ENCODE measurements around the gene ZNF283. TPM values are rescaled to one million over a fixed set of nuclear protein-coding genes. Genes with fewer than 3 reads are reported as not detected.

The ZNF283 gene
- total and polyA plus RNA-seq, 2 donors from 2014 or later, result 3.3 to 12.7 TPM

DNA sequence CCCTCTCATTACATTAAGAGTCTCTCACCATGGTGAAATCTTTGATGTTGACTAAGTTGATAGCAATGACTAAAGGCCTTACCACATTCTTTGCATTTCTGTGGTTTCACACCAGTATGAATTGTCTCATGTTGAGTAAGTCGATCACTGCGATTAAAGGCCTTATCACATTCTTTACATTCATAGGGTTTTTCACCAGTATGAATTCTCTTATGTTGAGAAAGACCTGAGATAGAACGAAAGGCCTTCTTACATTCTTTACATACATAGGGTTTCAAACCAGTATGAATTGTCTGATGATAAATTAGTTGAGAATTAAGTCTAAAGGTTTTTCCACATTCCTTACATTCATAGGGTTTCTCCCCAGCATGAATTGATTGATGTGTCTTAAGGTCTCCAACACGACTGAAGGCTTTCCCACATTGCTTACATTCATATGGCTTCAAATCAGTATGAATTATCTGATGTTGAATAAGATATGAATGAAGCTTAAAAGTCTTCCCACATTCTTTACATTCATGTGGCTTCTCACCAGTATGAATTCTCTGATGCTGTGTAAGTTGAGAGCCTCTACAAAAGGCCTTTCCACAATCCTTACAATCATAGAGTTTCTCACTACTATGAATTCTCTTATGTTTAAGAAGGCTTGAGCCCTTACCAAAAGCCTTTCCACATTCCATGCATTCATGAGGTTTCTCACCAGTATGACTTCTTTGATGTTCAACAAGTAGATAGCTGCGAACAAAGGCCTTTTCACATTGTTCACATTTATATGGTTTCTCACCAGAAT is 45.6 kb downstream of the ZNF283 start:
- Histone ChIP-seq H3K27ac (ENCODE audit: low read depth in 2 of 2, low read length in 2 of 2) (no peak overlapping the region), H3K36me3 (ENCODE audit: control insufficient read depth in 2 of 3, insufficient read depth in 3 of 3, low read length in 3 of 3) (peaks cover 0 to 2% (median 0%) of the 10 kb centered on the region in 3 donors), H3K4me3 (ENCODE audit: low read length in 3 of 3) (peak overlapping the region in 1 of 3 donors; percentile 15), H3K4me1 (ENCODE audit: control insufficient read depth in 2 of 3, insufficient read depth in 2 of 3, low read depth in 1 of 3, low read length in 3 of 3) (no peaks in the 10 kb centered on the region), H3K9ac (ENCODE audit: low read length in 3 of 3) (no peak overlapping the region), H3K9me3 (ENCODE audit: control insufficient read depth in 2 of 3, insufficient read depth in 1 of 3, low read length in 3 of 3) (peaks cover 0 to 72% (median 46%) of the 10 kb centered on the region in 3 donors), H3K27me3 (ENCODE audit: control insufficient read depth, insufficient read depth, low read length) (no peaks in the 10 kb centered on the region)
- DNase-seq (no peak), FAIRE-seq (no peak)
- intact Hi-C loops (cut with DNase I), result no loop called here
- TF ChIP-seq, protein P1, sequence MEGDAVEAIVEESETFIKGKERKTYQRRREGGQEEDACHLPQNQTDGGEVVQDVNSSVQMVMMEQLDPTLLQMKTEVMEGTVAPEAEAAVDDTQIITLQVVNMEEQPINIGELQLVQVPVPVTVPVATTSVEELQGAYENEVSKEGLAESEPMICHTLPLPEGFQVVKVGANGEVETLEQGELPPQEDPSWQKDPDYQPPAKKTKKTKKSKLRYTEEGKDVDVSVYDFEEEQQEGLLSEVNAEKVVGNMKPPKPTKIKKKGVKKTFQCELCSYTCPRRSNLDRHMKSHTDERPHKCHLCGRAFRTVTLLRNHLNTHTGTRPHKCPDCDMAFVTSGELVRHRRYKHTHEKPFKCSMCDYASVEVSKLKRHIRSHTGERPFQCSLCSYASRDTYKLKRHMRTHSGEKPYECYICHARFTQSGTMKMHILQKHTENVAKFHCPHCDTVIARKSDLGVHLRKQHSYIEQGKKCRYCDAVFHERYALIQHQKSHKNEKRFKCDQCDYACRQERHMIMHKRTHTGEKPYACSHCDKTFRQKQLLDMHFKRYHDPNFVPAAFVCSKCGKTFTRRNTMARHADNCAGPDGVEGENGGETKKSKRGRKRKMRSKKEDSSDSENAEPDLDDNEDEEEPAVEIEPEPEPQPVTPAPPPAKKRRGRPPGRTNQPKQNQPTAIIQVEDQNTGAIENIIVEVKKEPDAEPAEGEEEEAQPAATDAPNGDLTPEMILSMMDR (IDR thresholded peaks at IDR 0.05; ENCODE audit: borderline replicate concordance, extremely low read depth, insufficient read depth), result no peak

DNA sequence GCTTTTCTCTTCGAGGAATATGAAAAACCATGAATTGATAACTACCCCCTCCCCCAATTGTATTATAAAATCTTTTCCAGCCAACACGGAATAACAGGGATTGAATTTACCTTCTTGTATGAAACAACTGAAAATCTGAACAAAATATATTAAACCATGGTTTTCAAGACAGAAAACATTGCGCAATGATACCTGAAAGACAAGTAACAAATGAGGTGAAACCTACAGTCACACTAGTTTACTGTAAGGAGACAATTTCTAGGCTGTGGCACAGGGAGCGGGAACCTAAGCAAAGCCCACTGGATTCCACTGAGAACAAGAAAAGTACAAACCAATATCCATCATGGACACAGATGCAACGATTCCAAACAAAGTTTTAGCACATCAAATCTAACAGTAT is 53.4 kb downstream of the ZNF283 start:
- Histone ChIP-seq H3K4me3 (ENCODE audit: low read length in 3 of 3) (peak overlapping the region in 1 of 3 donors; percentile 18), H3K9ac (ENCODE audit: low read length in 3 of 3) (no peak overlapping the region), H3K27ac (ENCODE audit: low read depth in 2 of 2, low read length in 2 of 2) (no peak overlapping the region), H3K36me3 (ENCODE audit: control insufficient read depth in 2 of 3, insufficient read depth in 3 of 3, low read length in 3 of 3) (peaks cover 0 to 4% (median 0%) of the 10 kb centered on the region in 3 donors), H3K9me3 (ENCODE audit: control insufficient read depth in 2 of 3, insufficient read depth in 1 of 3, low read length in 3 of 3) (peaks cover 3 to 59% (median 41%) of the 10 kb centered on the region in 3 donors), H3K27me3 (ENCODE audit: control insufficient read depth, insufficient read depth, low read length) (no peaks in the 10 kb centered on the region), H3K4me1 (ENCODE audit: control insufficient read depth in 2 of 3, insufficient read depth in 2 of 3, low read depth in 1 of 3, low read length in 3 of 3) (no peaks in the 10 kb centered on the region)
- DNase-seq (no peak), FAIRE-seq (no peak)
- TF ChIP-seq, protein P1 (IDR thresholded peaks at IDR 0.05; ENCODE audit: borderline replicate concordance, extremely low read depth, insufficient read depth), result no peak
- intact Hi-C loops (cut with DNase I), result no loop called here

DNA sequence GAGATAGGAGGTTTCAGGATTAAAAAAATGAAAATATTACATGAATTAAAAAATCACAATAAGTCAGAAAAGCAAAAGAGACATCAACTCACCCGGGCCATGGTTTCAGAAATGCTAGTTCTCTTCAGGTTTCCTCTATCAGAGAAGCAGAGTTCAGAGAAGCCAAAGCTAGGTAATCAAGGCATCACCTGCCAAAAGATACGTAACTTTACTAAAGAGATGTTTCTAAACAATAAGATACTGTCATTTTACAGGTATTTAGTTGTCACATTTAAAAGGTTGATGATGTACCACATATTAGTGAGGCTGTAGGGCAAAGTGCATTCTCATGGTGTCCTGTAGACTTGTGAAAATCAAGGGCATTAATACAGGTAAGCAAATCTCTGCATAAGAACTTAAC is 56.7 kb downstream of the ZNF283 start, which contains the start of gene ZNF404:
TSS of gene ZNF404 (minus strand) at position 101 of the 400 bp plus-strand sequence.
- Histone ChIP-seq H3K4me3 (ENCODE audit: low read length in 3 of 3) (peak within 1 kb of the TSS in 1 of 3 donors; percentile 3), H3K9me3 (ENCODE audit: control insufficient read depth in 2 of 3, insufficient read depth in 1 of 3, low read length in 3 of 3) (peaks cover 3 to 62% (median 37%) of the 10 kb centered on the region in 3 donors), H3K27me3 (ENCODE audit: control insufficient read depth, insufficient read depth, low read length) (no peaks in the 10 kb centered on the region), H3K4me1 (ENCODE audit: control insufficient read depth in 2 of 3, insufficient read depth in 2 of 3, low read depth in 1 of 3, low read length in 3 of 3) (no peaks in the 10 kb centered on the region), H3K36me3 (ENCODE audit: control insufficient read depth in 2 of 3, insufficient read depth in 3 of 3, low read length in 3 of 3) (peaks cover 0 to 4% (median 0%) of the 10 kb centered on the region in 3 donors), H3K9ac (ENCODE audit: low read length in 3 of 3) (no peak within 1 kb of the TSS), H3K27ac (ENCODE audit: low read depth in 2 of 2, low read length in 2 of 2) (no peak within 1 kb of the TSS)
- intact Hi-C loops (cut with DNase I), result no loop called here
- FAIRE-seq (no peak), DNase-seq (no peak)
- TF ChIP-seq, protein P1 (IDR thresholded peaks at IDR 0.05; ENCODE audit: borderline replicate concordance, extremely low read depth, insufficient read depth), result no peak
